Gastroesophageal sphincter (tissue), 4 donors: ENCODE data around the gene TANK. TPM values are rescaled to one million over a fixed set of nuclear protein-coding genes. Genes with fewer than 3 reads are reported as not detected.
"Not testable (repeated sequence)": the region's sequence is repeated elsewhere in the genome, so short reads cannot be mapped to it uniquely, and the experiment has no call there.

Experiments
- ATAC-seq: fragments of 150-250 bp; one replicate; pipeline ENCODE4 v1.9.1; 2016; ENCODE audit warnings: mild to moderate bottlenecking, moderate library complexity
- H3K27ac ChIP-seq, 4 donors: fragments of 200-600 bp; sonication (generic) in 3 of 4; 1 replicate in 3 of 4; 2 replicates in 1 of 4; pipeline ENCODE4 v1.5.1; 2016 to 2019
- H3K27me3 ChIP-seq: fragments of 200-600 bp; sonication (generic); one replicate; pipeline ENCODE4 v1.5.1; 2019
- H3K36me3 ChIP-seq, 2 donors: fragments of 200-600 bp; sonication (generic); one replicate each; pipeline ENCODE4 v1.5.1; 2019; ENCODE audit warnings: control low read depth in 1 of 2
- H3K4me1 ChIP-seq, 3 donors: fragments of 200-600 bp; sonication (generic); 1 replicate in 2 of 3; 2 replicates in 1 of 3; pipeline ENCODE4 v1.5.1; 2016 to 2019; ENCODE audit warnings: control low read depth in 2 of 3
- H3K4me3 ChIP-seq, 2 donors: fragments of 200-600 bp; sonication (generic); one replicate each; pipeline ENCODE4 v1.5.1; 2019; ENCODE audit warnings: mild to moderate bottlenecking in 1 of 2, moderate library complexity in 1 of 2
- H3K9me3 ChIP-seq, 3 donors: fragments of 200-600 bp; sonication (generic); one replicate each; pipeline ENCODE4 v1.5.1; 2017 to 2019; ENCODE audit warnings: control low read depth in 2 of 3
- CTCF ChIP-seq, 4 experiments: fragments of 200-600 bp in 2 of 4; fragments of 450-650 bp in 2 of 4; sonication (generic) in 1 of 4; IDR thresholded peaks; one replicate each; pipeline ENCODE4 v1.5.1; 2017 to 2019; ENCODE audit warnings: antibody characterized with exemption in 4 of 4, mild to moderate bottlenecking in 2 of 4, moderate library complexity in 2 of 4
- EP300 ChIP-seq: sonication (generic); formaldehyde crosslinking; IDR thresholded peaks from one replicate; pipeline ENCODE4 v1.6.1; 2017; ENCODE audit warnings: antibody characterized with exemption, mild to moderate bottlenecking
- POLR2A ChIP-seq, 2 donors: fragments of 450-650 bp; IDR thresholded peaks; one replicate each; pipeline ENCODE4 v1.6.1; 2017; ENCODE audit warnings: antibody characterized with exemption in 2 of 2, mild to moderate bottlenecking in 2 of 2, moderate library complexity in 1 of 2
- POLR2AphosphoS5 ChIP-seq: sonication (generic); formaldehyde crosslinking; IDR thresholded peaks from one replicate; pipeline ENCODE4 v1.6.1; 2017; ENCODE audit warnings: antibody characterized with exemption
- WGBS, 2 donors: methylation state at CpG; one replicate each; pipeline ENCODE4 v1.1.5; 2018; ENCODE audit warnings: low coverage in 1 of 2; 5-methylcytosine and 5-hydroxymethylcytosine counted together
- total RNA-seq, 4 donors: library from RNA; depleted of rRNA; stranded (reverse); fragments of >200 nt; gene quantifications; one replicate each; pipeline ENCODE4 v1.1.0, GENCODE V29; 2016

TANK gene
- total RNA-seq, 4 donors from 2014 or later, result 48.3 to 88.2 (median 75.6) TPM

DNA sequence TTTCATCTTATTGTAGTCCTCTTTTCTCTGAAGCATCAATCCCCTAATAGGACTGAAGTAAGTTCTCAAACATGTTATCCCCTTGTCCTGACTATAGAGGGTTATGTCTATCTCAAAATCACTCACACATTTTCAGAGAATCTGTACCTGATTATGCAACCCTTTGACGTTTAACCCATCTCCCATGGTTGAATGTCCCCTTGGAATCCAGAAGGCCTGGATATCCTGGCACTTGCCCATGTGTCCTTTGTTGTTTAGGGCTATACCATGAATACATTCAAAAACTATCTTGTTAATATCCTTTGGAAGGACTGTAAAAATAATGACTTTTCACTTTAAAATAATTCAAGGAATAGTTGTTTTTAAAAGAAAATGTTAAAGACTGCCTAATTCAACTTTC, 81.7 kb downstream of the TANK start:
- no peaks in the 10 kb centered on the region for H3K36me3 ChIP-seq
- 0 to 76% methylated on average over 1 of the region's 1 CpG for WGBS, 2 donors
- H3K27ac ChIP-seq, result no peak overlapping the region
- H3K27me3 ChIP-seq, result peaks cover 11% of the 10 kb centered on the region
- no peaks in the 10 kb centered on the region for H3K9me3 ChIP-seq
- no peak for ATAC-seq
- H3K4me1 ChIP-seq, result peaks cover 0 to 17% (median 5%) of the 10 kb centered on the region in 3 donors
- TF ChIP-seq POLR2A (IDR thresholded peaks at IDR 0.05) (no peak), CTCF (IDR thresholded peaks at IDR 0.05) (no peak), EP300 (no peak), POLR2AphosphoS5 (no peak)
- no peak overlapping the region for H3K4me3 ChIP-seq

GRCh38 chr2:161243312-161243711, 83.1 kb downstream of the TANK start:
- 80 to 100% methylated on average over 1 to 2 of the region's 3 CpGs for WGBS, 2 donors
- H3K4me1 ChIP-seq, result peaks cover 0 to 3% (median 0%) of the 10 kb centered on the region in 3 donors
- H3K27me3 ChIP-seq, result peaks cover 18% of the 10 kb centered on the region
- no peak overlapping the region for H3K4me3 ChIP-seq
- H3K9me3 ChIP-seq, result no peaks in the 10 kb centered on the region
- no peak for ATAC-seq
- no peak overlapping the region for H3K27ac ChIP-seq
- TF ChIP-seq POLR2A (IDR thresholded peaks at IDR 0.05) (no peak), EP300 (no peak), CTCF (IDR thresholded peaks at IDR 0.05) (no peak), POLR2AphosphoS5 (no peak)
- H3K36me3 ChIP-seq, result no peaks in the 10 kb centered on the region

DNA sequence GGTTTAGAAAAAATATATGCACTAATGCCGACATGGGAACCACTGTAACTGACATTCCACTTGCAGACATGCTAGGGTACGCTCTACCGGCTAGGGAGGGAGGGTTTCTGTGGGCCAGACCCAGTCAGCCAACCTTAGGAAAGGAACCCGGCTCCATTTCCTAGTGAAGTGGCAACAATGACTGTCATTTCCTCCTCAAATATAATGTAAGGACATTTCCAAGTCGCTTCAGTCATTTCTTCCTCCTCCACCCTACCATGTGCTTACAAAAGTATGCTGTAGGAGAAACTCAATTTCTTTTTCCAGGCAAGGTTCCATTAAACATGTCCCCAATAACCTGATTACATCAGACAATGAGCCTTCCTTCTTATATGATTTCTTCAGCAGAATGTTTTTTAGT, 83.7 kb downstream of the TANK start:
- Histone ChIP-seq H3K4me1 (no peaks in the 10 kb centered on the region), H3K27ac (no peak overlapping the region), H3K9me3 (no peaks in the 10 kb centered on the region), H3K4me3 (no peak overlapping the region), H3K36me3 (no peaks in the 10 kb centered on the region), H3K27me3 (peaks cover 18% of the 10 kb centered on the region)
- ATAC-seq, result no peak
- WGBS, 2 donors, result 73 to 90% methylated on average over 4 to 5 of the region's 5 CpGs
- no peak for TF ChIP-seq POLR2AphosphoS5
- TF ChIP-seq POLR2A (IDR thresholded peaks at IDR 0.05), result no peak
- no peak for TF ChIP-seq EP300

- H3K36me3 ChIP-seq, ATAC-seq, H3K9me3 ChIP-seq, H3K27ac ChIP-seq, H3K4me1 ChIP-seq: not testable (repeated sequence)
- 61 to 69% methylated on average over 8 to 17 of the region's 53 CpGs for WGBS, 2 donors
- H3K4me3 ChIP-seq, result peak overlapping the region in 1 of 2 donors; percentile 25
- H3K27me3 ChIP-seq, result peaks cover 18% of the 10 kb centered on the region
Measured at GRCh38 chr2:161244387-161245260, 84.4 kb downstream of the TANK start.

GRCh38 chr2:161245261-161245553, 85.0 kb downstream of the TANK start:
- Histone ChIP-seq H3K27me3 (peaks cover 18% of the 10 kb centered on the region), H3K4me3 (no peak overlapping the region)

More at GRCh38 chr2:161245261-161245553, 85.0 kb downstream of the TANK start:
- Histone ChIP-seq H3K4me1 (no peaks in the 10 kb centered on the region), H3K27ac (no peak overlapping the region), H3K36me3 (no peaks in the 10 kb centered on the region), H3K9me3 (no peaks in the 10 kb centered on the region)
- TF ChIP-seq POLR2AphosphoS5 (no peak), EP300 (no peak), CTCF (IDR thresholded peaks at IDR 0.05) (no peak), POLR2A (IDR thresholded peaks at IDR 0.05) (no peak)
- 88 to 100% methylated on average over 4 to 5 of the region's 5 CpGs for WGBS, 2 donors
- ATAC-seq, result no peak
